NCI-H510A (cell line): ENCODE data around the gene CBX3.
"Not testable (repeated sequence)": the region's sequence is repeated elsewhere in the genome, so short reads cannot be mapped to it uniquely, and the experiment has no call there.

ENCODE experiments used
- DNase-seq: peaks from one replicate; lab custom pipeline; 2025; lab: John Stamatoyannopoulos, UW

The CBX3 gene

GRCh38 chr7:26202019-26202990 lies 760 bp downstream of the CBX3 start:
- DNase-seq, result no peak

GRCh38 chr7:26203016-26203415 lies 1.5 kb downstream of the CBX3 start:
- DNase-seq, result no peak

- no peak for DNase-seq
Observed at GRCh38 chr7:26208040-26208439, 6.5 kb downstream of the CBX3 start.

DNA sequence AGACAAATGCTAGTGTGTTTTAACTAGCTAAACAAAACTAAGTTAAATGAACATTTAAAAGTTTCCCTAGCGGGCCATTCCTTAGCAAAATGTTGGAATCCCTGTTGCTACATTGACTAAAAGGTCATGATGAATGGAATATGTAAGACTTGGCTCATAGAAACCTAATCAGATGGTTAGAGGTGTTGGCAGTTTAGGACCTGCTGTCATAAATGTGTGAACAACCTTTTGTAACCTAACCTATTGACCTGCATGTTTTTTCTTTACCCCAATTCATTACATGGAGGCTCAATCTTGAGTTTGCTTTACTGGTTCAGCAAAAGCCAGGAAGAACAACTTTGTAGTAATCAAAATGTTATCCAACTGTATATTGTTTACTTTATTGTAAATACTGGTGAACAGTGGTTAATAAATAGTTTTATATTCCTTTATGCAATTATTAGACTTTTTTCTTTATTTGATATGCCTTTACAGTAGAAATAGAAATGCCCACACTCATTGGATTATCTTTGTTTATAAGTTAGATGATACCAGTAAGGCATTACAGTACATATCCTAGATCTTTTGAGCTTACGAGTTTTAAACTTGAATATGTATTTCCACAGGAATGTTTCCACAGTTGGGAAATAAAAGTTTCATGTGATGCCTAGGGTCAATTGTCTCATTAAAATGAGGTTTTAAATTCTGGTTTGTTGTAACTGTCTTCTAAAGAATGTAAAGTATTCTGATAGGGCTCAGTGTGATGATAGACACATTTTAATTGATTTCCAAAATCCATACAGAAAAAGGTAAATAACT lies 11.6 kb downstream of the CBX3 start:
- DNase-seq, result no peak

GRCh38 chr7:26213807-26214515 lies 12.4 kb downstream of the CBX3 start:
- no peak for DNase-seq

DNA sequence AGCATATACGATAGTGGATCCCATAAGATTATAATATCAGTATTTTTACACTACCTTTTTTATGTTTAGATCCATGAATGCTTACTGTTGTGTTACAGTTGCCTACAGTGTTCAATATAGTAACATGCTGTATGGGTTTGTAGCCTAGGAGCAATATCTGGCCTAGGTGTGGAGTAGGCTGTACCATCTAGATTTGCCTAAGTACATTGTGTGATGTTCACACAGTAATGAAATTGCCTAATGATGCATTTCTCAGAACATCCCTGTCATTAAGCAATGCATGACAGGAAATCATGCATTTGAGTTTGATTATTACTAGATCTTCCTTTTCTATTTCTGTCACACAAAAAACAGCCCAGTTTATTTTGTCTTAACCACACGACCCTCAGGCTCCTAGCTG lies 14.5 kb downstream of the CBX3 start:
- no peak for DNase-seq

DNA sequence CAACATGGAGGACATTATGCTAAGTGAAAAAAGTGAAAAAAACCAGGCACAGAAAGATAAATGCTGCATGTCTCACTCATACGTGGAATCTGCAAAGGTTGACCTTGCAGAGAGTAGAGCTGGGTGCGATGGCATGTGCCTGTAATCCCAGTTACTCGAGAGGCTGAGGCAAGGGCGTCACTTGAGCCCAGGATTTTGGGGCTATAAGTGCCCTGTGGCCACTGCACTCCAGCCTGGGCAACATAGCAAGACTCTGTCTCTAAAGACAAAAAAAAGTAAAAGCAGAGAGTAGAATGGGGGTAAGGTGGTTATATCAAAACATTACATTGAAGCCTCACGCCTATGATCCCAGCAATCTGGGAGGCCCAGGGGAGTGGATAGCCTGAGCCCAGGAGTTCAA lies 22.8 kb downstream of the CBX3 start:
- no peak for DNase-seq

DNA sequence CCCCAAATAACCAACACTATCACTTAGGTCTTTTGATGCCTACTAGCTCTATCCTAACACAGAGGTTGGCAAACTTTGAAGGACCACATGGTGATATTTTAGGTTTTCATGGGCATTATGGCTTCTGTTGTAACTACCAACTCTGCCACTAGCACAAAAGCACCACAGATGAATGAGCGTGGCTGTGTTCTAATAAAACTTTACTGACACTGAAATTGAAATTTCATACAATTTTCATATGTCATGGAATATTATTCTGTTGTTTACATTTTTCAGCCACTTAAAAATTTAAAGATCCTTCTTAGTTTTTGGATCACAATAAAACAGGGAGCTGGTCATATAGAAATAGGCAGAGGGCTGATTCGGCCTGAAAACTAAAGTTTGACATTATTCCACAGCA lies 26.4 kb downstream of the CBX3 start:
- DNase-seq, result no peak

DNA sequence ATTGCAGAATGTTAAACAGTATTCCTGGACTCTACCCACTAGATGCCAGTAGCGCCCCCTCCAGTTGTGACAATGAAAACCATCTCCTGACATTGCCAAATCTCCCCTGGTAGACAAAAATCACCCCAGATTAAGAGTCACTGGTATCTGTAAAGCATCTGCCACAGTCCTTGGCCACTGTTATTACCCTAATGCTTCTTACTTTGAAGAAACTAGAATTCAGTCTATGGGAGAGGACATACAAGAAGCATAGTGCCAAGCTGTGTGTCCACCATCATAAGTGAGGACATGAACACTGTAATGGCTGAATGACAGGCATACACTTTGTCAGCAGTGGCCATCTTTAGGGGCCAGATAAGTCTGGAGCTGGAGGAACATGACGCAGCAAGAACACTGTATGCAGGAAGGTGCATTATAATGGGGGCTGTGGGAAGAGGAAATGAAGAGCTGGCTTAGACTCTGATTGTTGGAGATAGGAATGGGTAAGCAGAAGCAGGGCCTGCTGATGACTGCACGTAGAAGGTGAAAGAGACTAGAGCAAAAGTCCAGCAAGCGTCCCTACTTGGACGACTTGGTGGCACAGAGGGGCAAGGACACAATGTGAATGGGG lies 32.5 kb downstream of the CBX3 start:
- DNase-seq, result no peak

GRCh38 chr7:26237035-26237807 lies 35.7 kb downstream of the CBX3 start:
- no peak for DNase-seq

- no peak for DNase-seq
Observed at GRCh38 chr7:26238032-26238431, 36.5 kb downstream of the CBX3 start.

DNA sequence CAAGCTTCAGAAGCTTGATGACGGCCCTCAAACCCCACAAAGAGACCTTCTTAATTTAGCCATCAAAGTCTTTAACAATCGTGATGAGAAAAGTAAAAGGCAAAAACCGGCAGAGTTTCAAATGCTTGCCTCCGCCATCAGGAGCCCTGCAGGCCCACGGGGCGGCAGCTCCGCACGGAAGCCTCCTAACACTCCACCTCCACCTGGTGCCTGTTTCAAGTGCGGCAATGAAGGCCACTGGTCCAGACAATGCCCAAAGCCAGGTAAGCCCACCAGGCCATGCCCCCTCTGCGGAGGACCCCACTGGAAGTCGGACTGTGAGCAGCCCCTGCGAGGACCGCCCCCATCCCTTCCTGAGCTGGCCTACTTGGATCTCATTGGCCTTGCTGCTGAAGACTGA lies 43.6 kb downstream of the CBX3 start:
- DNase-seq, result no peak

GRCh38 chr7:26250239-26250638 lies 48.7 kb downstream of the CBX3 start:
- DNase-seq, result no peak

DNA sequence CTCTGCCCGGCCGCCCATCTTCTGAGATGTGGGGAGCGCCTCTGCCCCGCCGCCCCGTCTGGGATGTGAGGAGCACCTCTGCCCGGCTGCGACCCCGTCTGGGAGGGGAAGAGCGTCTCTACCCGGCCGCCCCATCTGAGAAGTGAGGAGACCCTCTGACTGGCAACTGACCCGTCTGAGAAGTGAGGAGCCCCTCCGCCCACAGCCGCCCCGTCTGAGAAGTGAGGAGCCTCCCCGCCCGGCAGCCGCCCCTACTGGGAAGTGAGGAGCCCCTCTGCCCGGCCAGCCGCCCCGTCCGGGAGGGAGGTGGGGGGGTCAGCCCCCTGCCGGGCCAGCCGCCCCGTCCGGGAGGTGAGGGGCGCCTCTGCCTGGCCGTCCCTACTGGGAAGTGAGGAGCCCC lies 60.3 kb downstream of the CBX3 start:
- DNase-seq, result not testable (repeated sequence)
